Astrocyte (in vitro differentiated cells and primary cell): Measurements from ENCODE around the gene LIN37.

Experiments used
- CTCF ChIP-seq: IDR thresholded peaks from 2 replicates; pipeline ENCODE4 v1.5.1; 2011; ENCODE audit warnings: low read depth, mild to moderate bottlenecking, inconsistent platforms, low read length, moderate library complexity; ENCODE audit not compliant: insufficient read depth
- EZH2 ChIP-seq: IDR thresholded peaks from 2 replicates; pipeline ENCODE4 v1.6.1; 2012; ENCODE audit warnings: mild to moderate bottlenecking, low read length, inconsistent platforms; ENCODE audit not compliant: insufficient read depth

GRCh38 chr19:35791814-35792279 is 43.5 kb downstream of the LIN37 start:
- TF ChIP-seq CTCF (no peak), EZH2 (no peak)
